A673 (cell line): ENCODE measurements around the gene DCAF12L2. TPM values are rescaled to one million over a fixed set of nuclear protein-coding genes. Genes with fewer than 3 reads are reported as not detected.

Experiments used
- BruUV-seq: library from RNA; stranded (reverse); fragments of 400-500 nt; replicated peaks from 2 replicates; lab custom pipeline; 2021; lab: Mats Ljungman, UMichigan
- CTCF ChIA-PET: fragments of 300-600 bp; sonication (Branson Sonifier 250); formaldehyde crosslinking; loops from one replicate; lab custom pipeline; 2022; ENCODE audit warnings: antibody characterized with exemption; lab: Charles Lee
- POLR2A ChIA-PET: fragments of 300-600 bp; sonication (Branson Sonifier 250); formaldehyde crosslinking; loops from one replicate; lab custom pipeline; 2022; ENCODE audit warnings: antibody characterized with exemption; ENCODE audit not compliant: low non-redundant PET; lab: Charles Lee
- DNase-seq: peaks from one replicate; pipeline ENCODE4 v3.0.0-alpha.2; 2015; ENCODE audit warnings: low spot score
- H3K27ac ChIP-seq: fragments of 200-600 bp; sonication (generic); 2 replicates; pipeline ENCODE4 v1.5.1; 2016; ENCODE audit warnings: mixed run types, low read depth, mild to moderate bottlenecking, mixed read lengths, antibody characterized with exemption, low read length; ENCODE audit not compliant: poor library complexity, severe bottlenecking
- H3K27me3 ChIP-seq: fragments of 200-600 bp; sonication (generic); replicated peaks from 2 replicates; pipeline ENCODE4 v1.6.1; 2017; ENCODE audit warnings: mixed run types, low read depth, mild to moderate bottlenecking, mixed read lengths, antibody characterized with exemption, low read length; ENCODE audit not compliant: insufficient read depth, poor library complexity
- H3K36me3 ChIP-seq: fragments of 200-600 bp; sonication (generic); 2 replicates; pipeline ENCODE4 v1.6.1; 2016; ENCODE audit warnings: mixed run types, mild to moderate bottlenecking, mixed read lengths, antibody characterized with exemption, low read length; ENCODE audit not compliant: insufficient read depth, poor library complexity, severe bottlenecking
- H3K4me1 ChIP-seq: fragments of 200-600 bp; sonication (generic); 2 replicates; pipeline ENCODE4 v1.6.1; 2017; ENCODE audit warnings: mixed run types, mild to moderate bottlenecking, mixed read lengths, antibody characterized with exemption, low read length; ENCODE audit not compliant: insufficient read depth, poor library complexity, severe bottlenecking
- H3K4me3 ChIP-seq: fragments of 200-600 bp; sonication (generic); 2 replicates; pipeline ENCODE4 v1.5.1; 2016; ENCODE audit warnings: low read depth, mixed run types, mild to moderate bottlenecking, mixed read lengths, low read length; ENCODE audit not compliant: poor library complexity, severe bottlenecking
- H3K9me3 ChIP-seq: fragments of 200-600 bp; sonication (generic); 2 replicates; pipeline ENCODE4 v1.6.1; 2016; ENCODE audit warnings: mixed run types, low read depth, mild to moderate bottlenecking, mixed read lengths, antibody characterized with exemption, low read length; ENCODE audit not compliant: poor library complexity, severe bottlenecking
- EZH2 ChIP-seq: fragments of 200-600 bp; sonication (generic); IDR thresholded peaks from 2 replicates; pipeline ENCODE4 v1.6.1; 2017; ENCODE audit warnings: borderline replicate concordance, low read depth, mild to moderate bottlenecking, mixed read lengths, antibody characterized with exemption, low read length; ENCODE audit not compliant: poor library complexity, severe bottlenecking
- intact Hi-C: fragments of 100-400 bp; cut with micrococcal nuclease; formaldehyde crosslinking; loops from one replicate; pipeline ENCODE4 v1.10.0; 2022; ENCODE audit not compliant: unreplicated experiment
- total RNA-seq: library from RNA; stranded (reverse); gene quantifications from 2 replicates; pipeline ENCODE4 v1.2.3, GENCODE V29; 2021
- TF ChIP-seq, protein P1 (sequence below): fragments of 300-800, 200-600 bp; sonication (generic); conservative IDR thresholded peaks from 2 replicates; pipeline ENCODE4 v1.5.1; 2017; ENCODE audit warnings: low read depth, mild to moderate bottlenecking, antibody characterized with exemption, low read length, moderate library complexity, mixed read lengths

DCAF12L2 gene
- total RNA-seq, 1 experiment from 2014 or later = 0.54 TPM

DNA sequence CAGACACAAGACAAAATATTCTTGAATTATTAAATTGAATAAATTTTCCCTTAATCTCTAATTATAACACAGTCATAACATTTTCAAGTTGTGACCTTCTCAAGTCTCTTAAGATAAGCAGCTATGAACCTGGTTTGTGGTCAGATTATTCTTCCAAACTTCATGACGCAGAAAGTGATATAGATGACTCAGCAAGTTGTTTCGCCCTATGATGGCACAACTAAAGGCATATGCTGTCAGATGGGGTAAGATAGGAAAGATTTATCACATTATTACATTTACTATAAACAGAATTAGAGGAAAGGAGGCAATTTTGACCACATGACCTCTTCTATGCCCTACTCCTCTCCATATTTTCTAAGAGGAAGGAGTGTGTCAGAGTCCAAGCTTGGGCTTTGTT is 4.6 kb upstream of the DCAF12L2 start:
- H3K36me3 ChIP-seq = no peaks in the 10 kb centered on the region
- no peaks in the 10 kb centered on the region for H3K4me1 ChIP-seq
- no peak for DNase-seq
- H3K9me3 ChIP-seq = no peaks in the 10 kb centered on the region
- H3K27me3 ChIP-seq = no peaks in the 10 kb centered on the region
- H3K27ac ChIP-seq = no peak overlapping the region
- H3K4me3 ChIP-seq = no peak overlapping the region
- ChIA-PET CTCF (no interaction called here), POLR2A (no interaction called here)
- intact Hi-C loops = no loop called here
- BruUV-seq = no TSS peak
- TF ChIP-seq, protein P1, sequence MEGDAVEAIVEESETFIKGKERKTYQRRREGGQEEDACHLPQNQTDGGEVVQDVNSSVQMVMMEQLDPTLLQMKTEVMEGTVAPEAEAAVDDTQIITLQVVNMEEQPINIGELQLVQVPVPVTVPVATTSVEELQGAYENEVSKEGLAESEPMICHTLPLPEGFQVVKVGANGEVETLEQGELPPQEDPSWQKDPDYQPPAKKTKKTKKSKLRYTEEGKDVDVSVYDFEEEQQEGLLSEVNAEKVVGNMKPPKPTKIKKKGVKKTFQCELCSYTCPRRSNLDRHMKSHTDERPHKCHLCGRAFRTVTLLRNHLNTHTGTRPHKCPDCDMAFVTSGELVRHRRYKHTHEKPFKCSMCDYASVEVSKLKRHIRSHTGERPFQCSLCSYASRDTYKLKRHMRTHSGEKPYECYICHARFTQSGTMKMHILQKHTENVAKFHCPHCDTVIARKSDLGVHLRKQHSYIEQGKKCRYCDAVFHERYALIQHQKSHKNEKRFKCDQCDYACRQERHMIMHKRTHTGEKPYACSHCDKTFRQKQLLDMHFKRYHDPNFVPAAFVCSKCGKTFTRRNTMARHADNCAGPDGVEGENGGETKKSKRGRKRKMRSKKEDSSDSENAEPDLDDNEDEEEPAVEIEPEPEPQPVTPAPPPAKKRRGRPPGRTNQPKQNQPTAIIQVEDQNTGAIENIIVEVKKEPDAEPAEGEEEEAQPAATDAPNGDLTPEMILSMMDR = no peak
- no peak for TF ChIP-seq EZH2

- BruUV-seq = no TSS peak
- Histone ChIP-seq H3K9me3 (no peaks in the 10 kb centered on the region), H3K27ac (no peak overlapping the region), H3K36me3 (no peaks in the 10 kb centered on the region), H3K27me3 (no peaks in the 10 kb centered on the region), H3K4me3 (no peak overlapping the region), H3K4me1 (no peaks in the 10 kb centered on the region)
- ChIA-PET CTCF (no interaction called here), POLR2A (no interaction called here)
- TF ChIP-seq, protein P1 = no peak
- TF ChIP-seq EZH2 = no peak
- intact Hi-C loops = no loop called here
- no peak for DNase-seq
These were observed 1.5 kb upstream of the DCAF12L2 start for GRCh38 chrX:126167560-126167959.

- TF ChIP-seq, protein P1 = no peak
- TF ChIP-seq EZH2 = no peak
- CTCF ChIA-PET = no interaction called here
- BruUV-seq = no TSS peak
These were observed 728 bp downstream of the DCAF12L2 start for GRCh38 chrX:126165401-126165720.

More at GRCh38 chrX:126165401-126165720, 728 bp downstream of the DCAF12L2 start:
- Histone ChIP-seq H3K9me3 (no peaks in the 10 kb centered on the region), H3K27me3 (no peaks in the 10 kb centered on the region), H3K27ac (no peak overlapping the region), H3K36me3 (no peaks in the 10 kb centered on the region), H3K4me3 (peak overlapping the region; percentile 41), H3K4me1 (no peaks in the 10 kb centered on the region)
- intact Hi-C loops = no loop called here
- no peak for DNase-seq
- POLR2A ChIA-PET = no interaction called here
